DMS114 treated with DMSO at 0.1 percent for 48 hours (cell line): ENCODE measurements around the gene GPD1L.

Experiments
- DNase-seq: peaks from one replicate; lab custom pipeline; 2025; ENCODE audit not compliant: unreplicated experiment; lab: John Stamatoyannopoulos, UW

The GPD1L gene

DNA sequence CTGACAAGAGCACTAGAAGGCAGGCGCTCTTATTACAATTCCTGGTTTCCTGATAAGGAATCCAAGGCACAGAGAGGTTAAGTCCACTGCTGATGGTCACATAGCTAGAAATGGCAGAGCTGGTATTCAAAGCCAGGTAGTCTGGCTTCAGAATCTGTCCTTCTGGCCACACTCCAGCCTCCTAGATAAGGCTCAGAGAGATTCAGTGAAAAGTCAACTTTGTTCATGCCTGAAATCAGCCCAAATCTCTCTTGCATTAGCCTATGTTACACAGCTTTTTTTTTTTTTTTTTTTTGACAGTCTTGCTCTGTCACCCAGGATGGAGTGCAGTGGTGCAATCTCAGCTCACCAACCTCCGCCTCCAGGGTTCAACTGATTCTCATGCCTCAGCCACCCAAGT, 110.9 kb downstream of the GPD1L start:
- DNase-seq, result no peak
